K562 (cell line): ENCODE measurements around the gene PTH1R. TPM values are rescaled to one million over a fixed set of nuclear protein-coding genes. Genes with fewer than 3 reads are reported as not detected.

Experiments
- ATAC-seq: fragments of 200-7000 bp; cut with Tn5 transposase; 3 replicates; pipeline ENCODE4 v1.9.1; 2020; ENCODE audit warnings: moderate library complexity
- BruUV-seq: library from RNA; stranded (reverse); fragments of 400-500 nt; replicated peaks from 2 replicates; lab custom pipeline; 2021; lab: Mats Ljungman, UMichigan
- CTCF ChIA-PET: fragments of 300-600 bp; formaldehyde crosslinking; extraction: SDS; loops from one replicate; lab custom pipeline; 2021; ENCODE audit warnings: low intra/inter-chr PET ratio; lab: Yijun Ruan, JAX
- POLR2A ChIA-PET: fragments of 300-600, 350-650 bp; sonication (Branson Sonifier 250); formaldehyde crosslinking; extraction: SDS; loops from one replicate; lab custom pipeline; 2021; ENCODE audit warnings: antibody characterized with exemption, inconsistent platforms; lab: Yijun Ruan, JAX
- DNase-seq, 4 experiments: peaks; one replicate each; pipeline versions ENCODE4 v3.0.0 to v3.0.0-alpha.2; 2011 to 2018; ENCODE audit warnings: low spot score in 3 of 4, mixed read lengths in 3 of 4; ENCODE audit errors: extremely low read depth in 1 of 4
- FAIRE-seq: peaks from 2 replicates; lab custom pipeline; 2011; peaks lifted over from hg19 to GRCh38; lab: Jason Lieb, UNC
- H2AFZ ChIP-seq: 2 replicates; pipeline ENCODE4 v1.6.0; 2011; ENCODE audit warnings: low read depth, low read length, control low read depth, inconsistent platforms
- H3K27ac ChIP-seq: fragments of 200-600 bp; 3 replicates; pipeline ENCODE4 v1.8.0; 2011; ENCODE audit warnings: low read depth, mild to moderate bottlenecking, control low read depth, inconsistent platforms, low read length, moderate library complexity, mixed read lengths; ENCODE audit errors: extremely low read depth
- H3K27me3 ChIP-seq, 2 experiments: fragments of 300-600 bp in 1 of 2; 2 replicates in 1 of 2; 3 replicates in 1 of 2; pipeline versions ENCODE4 v1.6.0 to v1.8.0; 2011; ENCODE audit warnings: inconsistent platforms in 2 of 2, low read length in 2 of 2, mild to moderate bottlenecking in 1 of 2, mixed read lengths in 1 of 2, moderate library complexity in 1 of 2; ENCODE audit not compliant: control insufficient read depth in 2 of 2, insufficient read depth in 2 of 2
- H3K36me3 ChIP-seq: fragments of 300-600 bp; 3 replicates; pipeline ENCODE4 v1.8.0; 2011; ENCODE audit warnings: mild to moderate bottlenecking, low read length, inconsistent platforms; ENCODE audit not compliant: control insufficient read depth, insufficient read depth
- H3K4me1 ChIP-seq, 2 experiments: fragments of 200-600 bp in 1 of 2; replicated peaks in 1 of 2; 2 replicates in 1 of 2; 3 replicates in 1 of 2; pipeline versions ENCODE4 v1.5.1 to v1.8.0; 2011; ENCODE audit warnings: inconsistent platforms in 2 of 2, low read length in 2 of 2, mild to moderate bottlenecking in 1 of 2, mixed read lengths in 1 of 2, moderate library complexity in 1 of 2; ENCODE audit not compliant: control insufficient read depth in 2 of 2, insufficient read depth in 2 of 2
- H3K4me2 ChIP-seq: 2 replicates; pipeline ENCODE4 v1.6.1; 2011; ENCODE audit warnings: low read length, control low read depth, inconsistent platforms, mixed read lengths; ENCODE audit not compliant: insufficient read depth
- H3K4me3 ChIP-seq: fragments of 200-600 bp; sonication (generic), shearing (Covaris generic); 2 replicates; pipeline ENCODE4 v1.5.1; 2016; ENCODE audit warnings: control low read depth, inconsistent platforms
- H3K79me2 ChIP-seq: fragments of 200-600 bp; 3 replicates; pipeline ENCODE4 v1.8.0; 2011; ENCODE audit warnings: low read length, inconsistent platforms; ENCODE audit not compliant: control insufficient read depth, insufficient read depth
- H3K9ac ChIP-seq, 2 experiments: 2 replicates each; pipeline versions ENCODE4 v1.6.0 to v1.6.1; 2011; ENCODE audit warnings: low read depth in 2 of 2, low read length in 2 of 2, control low read depth in 1 of 2, inconsistent platforms in 1 of 2, mild to moderate bottlenecking in 1 of 2, mixed read lengths in 1 of 2; ENCODE audit not compliant: insufficient read depth in 1 of 2
- H3K9me1 ChIP-seq: one replicate; pipeline ENCODE4 v1.6.0; 2011; ENCODE audit warnings: inconsistent platforms, mild to moderate bottlenecking, low read length, moderate library complexity; ENCODE audit not compliant: control insufficient read depth, insufficient read depth
- H3K9me3 ChIP-seq: replicated peaks from 2 replicates; pipeline ENCODE4 v1.5.1; 2011; ENCODE audit warnings: low read depth, low read length, inconsistent platforms; ENCODE audit not compliant: control insufficient read depth, insufficient read depth
- H4K20me1 ChIP-seq: replicated peaks from 2 replicates; pipeline ENCODE4 v1.6.1; 2011; ENCODE audit warnings: low read length, inconsistent platforms, mixed read lengths; ENCODE audit not compliant: control insufficient read depth, insufficient read depth
- IFI16 ChIP-seq: fragments of 250-450 bp; sonication (Bioruptor Pico); IDR thresholded peaks from 2 replicates; pipeline ENCODE4 v2.1.2; 2022; ENCODE audit warnings: mild to moderate bottlenecking, inconsistent platforms
- LEF1 ChIP-seq: fragments of 450-650 bp; IDR thresholded peaks from 2 replicates; pipeline ENCODE4 v1.6.1; 2016; ENCODE audit warnings: mild to moderate bottlenecking
- NFE2L1 ChIP-seq: fragments of 450-650 bp; IDR thresholded peaks from 2 replicates; pipeline ENCODE4 v1.6.1; 2016; ENCODE audit warnings: missing genetic modification characterization, low read depth, mild to moderate bottlenecking, missing compliant biosample characterization, moderate library complexity, borderline replicate concordance
- POLR2A ChIP-seq: fragments of 450-650 bp; conservative IDR thresholded peaks from 2 replicates; pipeline ENCODE4 v1.6.1; 2016
- POLR2AphosphoS5 ChIP-seq: IDR thresholded peaks from 2 replicates; pipeline ENCODE4 v1.6.1; 2011; ENCODE audit warnings: mild to moderate bottlenecking, low read depth, low read length, moderate library complexity; ENCODE audit not compliant: control insufficient read depth, insufficient read depth
- RFX7 ChIP-seq: fragments of 250-450 bp; sonication (Bioruptor Pico); IDR thresholded peaks from 2 replicates; pipeline ENCODE4 v1.5.1; 2021; ENCODE audit warnings: mild to moderate bottlenecking
- RUNX1 ChIP-seq: sonication (generic); IDR thresholded peaks from 2 replicates; pipeline ENCODE4 v1.6.1; 2016; ENCODE audit warnings: antibody characterized with exemption, low read depth
- SAFB ChIP-seq: fragments of 200-400 bp; formaldehyde crosslinking; IDR thresholded peaks from 2 replicates; pipeline ENCODE4 v1.6.1; 2017; ENCODE audit warnings: low read depth, low read length, borderline replicate concordance
- SNIP1 ChIP-seq: fragments of 450-650 bp; IDR thresholded peaks from 2 replicates; pipeline ENCODE4 v1.7.1; 2017; ENCODE audit warnings: low read depth, mild to moderate bottlenecking
- SP1 ChIP-seq: sonication (generic); formaldehyde crosslinking; IDR thresholded peaks from 2 replicates; pipeline ENCODE4 v1.8.1; 2022; ENCODE audit warnings: mild to moderate bottlenecking, missing genetic modification reagents
- SP2 ChIP-seq: IDR thresholded peaks from 2 replicates; pipeline ENCODE4 v1.6.1; 2011; ENCODE audit warnings: mild to moderate bottlenecking, low read depth, low read length, moderate library complexity; ENCODE audit not compliant: poor library complexity, severe bottlenecking; ENCODE audit errors: extremely low read depth
- ZNF140 ChIP-seq: fragments of 250-450 bp; sonication (Bioruptor Pico); IDR thresholded peaks from 2 replicates; pipeline ENCODE4 v1.8.0; 2021; ENCODE audit warnings: moderate library complexity, mild to moderate bottlenecking, inconsistent platforms
- ZNF589 ChIP-seq: fragments of 200-800 bp; sonication (Bioruptor generic); IDR thresholded peaks from 2 replicates; pipeline ENCODE4 v1.6.1; 2016; ENCODE audit warnings: low read depth, missing genetic modification characterization, missing compliant biosample characterization
- WGBS: fragments of 100-300 bp; shearing (Covaris generic); methylation state at CpG from one replicate; pipeline ENCODE4 v1.1.6; 2016; ENCODE audit warnings: low coverage, mixed read lengths; ENCODE audit not compliant: insufficient coverage; ENCODE audit errors: missing lambda C conversion rate; 5-methylcytosine and 5-hydroxymethylcytosine counted together
- in situ Hi-C: fragments of 300-500 bp; cut with MboI; formaldehyde crosslinking; loops from 4 replicates; pipeline ENCODE4 v1.15.0; 2018; ENCODE audit warnings: inconsistent platforms, mixed read lengths
- intact Hi-C: fragments of 100-400 bp; cut with micrococcal nuclease; formaldehyde crosslinking; loops from 2 replicates; pipeline ENCODE4 v1.14.2; 2022
- polyA plus RNA-seq, 8 experiments: library from polyadenylated mRNA; depleted of rRNA in 4 of 8; stranded (reverse) in 5 of 8; unstranded in 3 of 8; fragments of >200 nt; fragmentation: Nextera tagmentation in 2 of 8; fragmentation: Illumina TruSeq in 1 of 8; extraction: Ambion mirVana in 2 of 8; extraction: Trizol in 1 of 8; gene quantifications; 2 replicates each; pipeline versions ENCODE4 v1.2.1 to v1.2.3, GENCODE V29; 2011 to 2014; ENCODE audit warnings: inconsistent platforms in 1 of 8, missing spikeins in 1 of 8
- total RNA-seq, 7 experiments: library from RNA; depleted of rRNA in 6 of 7; stranded (reverse); fragments of >200 nt in 6 of 7; fragmentation: Illumina TruSeq in 2 of 7; extraction: Trizol in 2 of 7; gene quantifications; 2 replicates each; pipeline versions ENCODE4 v1.2.1 to v1.2.3, GENCODE V29; 2011 to 2021; ENCODE audit warnings: low replicate concordance in 1 of 7
- TF ChIP-seq, protein P1 (sequence below): sonication (generic); formaldehyde crosslinking; IDR thresholded peaks from 2 replicates; pipeline ENCODE4 v1.8.1; 2023; ENCODE audit warnings: mild to moderate bottlenecking, missing genetic modification reagents
- TF ChIP-seq, protein P2 (sequence below): IDR thresholded peaks from 2 replicates; pipeline ENCODE4 v1.6.1; 2014; ENCODE audit warnings: antibody characterized with exemption
- TF ChIP-seq, protein P3 (sequence below), 2 experiments: fragments of 450-650 bp; conservative IDR thresholded peaks; 2 replicates each; pipeline ENCODE4 v1.6.1; 2017; ENCODE audit warnings: mild to moderate bottlenecking in 2 of 2, moderate library complexity in 2 of 2

The PTH1R gene
- total and polyA plus RNA-seq, 9 of the 15 experiments (the other 6 are each of a cell fraction or from before 2014, with no cell fraction given): not detected

DNA sequence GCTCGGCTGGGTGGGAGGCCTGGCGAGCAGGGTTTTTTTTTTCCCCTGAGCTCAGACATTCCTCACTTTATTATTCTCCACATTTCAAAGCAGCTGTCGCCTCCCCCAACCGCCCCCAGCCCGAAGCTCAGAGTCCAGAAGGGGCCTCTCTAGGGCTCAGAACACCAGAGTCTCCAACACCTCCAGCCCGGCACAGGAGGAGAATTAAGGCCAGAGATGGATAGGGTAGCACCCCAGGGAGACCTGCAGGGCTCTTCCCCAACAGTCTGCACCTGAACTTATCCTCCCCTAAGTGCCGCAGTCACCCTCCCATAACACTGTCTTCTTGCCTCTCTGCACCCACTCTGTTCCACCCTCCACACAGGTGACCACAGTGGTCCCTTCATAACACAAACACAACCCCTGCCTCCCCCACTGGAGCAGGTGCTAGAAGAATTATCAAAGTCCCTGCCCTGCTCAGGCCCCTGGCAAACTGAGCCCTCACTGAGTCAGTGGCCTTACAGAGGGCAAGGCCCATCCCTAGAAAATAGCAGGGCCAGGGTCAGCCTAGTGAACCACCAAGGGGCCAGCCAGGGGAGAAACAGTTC, 28.4 kb upstream of the PTH1R start (continued):
- TF ChIP-seq, protein P1, sequence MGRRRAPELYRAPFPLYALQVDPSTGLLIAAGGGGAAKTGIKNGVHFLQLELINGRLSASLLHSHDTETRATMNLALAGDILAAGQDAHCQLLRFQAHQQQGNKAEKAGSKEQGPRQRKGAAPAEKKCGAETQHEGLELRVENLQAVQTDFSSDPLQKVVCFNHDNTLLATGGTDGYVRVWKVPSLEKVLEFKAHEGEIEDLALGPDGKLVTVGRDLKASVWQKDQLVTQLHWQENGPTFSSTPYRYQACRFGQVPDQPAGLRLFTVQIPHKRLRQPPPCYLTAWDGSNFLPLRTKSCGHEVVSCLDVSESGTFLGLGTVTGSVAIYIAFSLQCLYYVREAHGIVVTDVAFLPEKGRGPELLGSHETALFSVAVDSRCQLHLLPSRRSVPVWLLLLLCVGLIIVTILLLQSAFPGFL (CRISPR knock-in tag): no peak
- no peak for TF ChIP-seq SAFB
- no peak for TF ChIP-seq SP1 (CRISPR knock-in tag)

DNA sequence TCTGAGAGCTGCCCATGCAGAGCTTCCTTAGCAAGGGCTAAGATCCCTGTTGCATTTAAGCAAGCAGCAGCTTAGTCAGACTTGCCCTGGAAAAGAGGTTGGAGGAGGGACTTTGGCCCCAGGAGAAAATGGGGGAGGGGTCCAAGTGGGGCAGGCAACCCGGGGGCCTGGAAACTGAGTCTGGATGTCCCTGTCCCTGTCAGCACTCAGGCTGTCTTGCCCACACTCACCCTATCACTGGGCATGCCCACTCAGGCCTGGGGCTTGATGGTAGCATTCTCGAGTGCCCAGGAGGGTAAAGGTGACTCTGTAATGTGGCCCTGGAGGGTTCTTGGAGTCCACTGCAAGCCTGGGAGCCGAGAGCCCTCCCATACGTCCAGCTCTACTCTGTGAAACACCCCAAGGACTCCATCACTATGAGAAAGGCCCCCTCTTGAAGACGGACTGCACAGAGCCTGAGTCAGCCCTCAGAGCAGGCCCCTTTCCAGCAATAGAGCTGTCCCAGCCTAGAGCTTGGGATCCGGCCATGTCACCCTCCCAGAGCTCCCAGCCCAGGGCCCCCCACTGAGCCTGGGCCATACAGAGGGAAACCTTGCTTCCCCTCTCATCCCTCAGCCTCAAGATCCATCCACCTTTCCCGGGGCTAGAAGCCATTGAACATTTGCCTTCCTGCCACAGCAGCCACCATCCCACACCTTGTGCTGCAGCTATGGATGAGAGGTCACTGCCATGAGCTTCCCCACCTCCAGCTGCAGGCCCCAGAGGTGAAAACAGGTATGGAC, 27.6 kb upstream of the PTH1R start:
- in situ Hi-C loops (no loop called here), intact Hi-C loops (loop anchor here (5.0 kb wide), 1 partner anchor 47 kb away; no protein-coding TSS in a partner anchor)
- CTCF ChIA-PET: no interaction called here
- FAIRE-seq: no peak
- Histone ChIP-seq H3K36me3 (no peaks in the 10 kb centered on the region), H3K27ac (no peak overlapping the region), H3K4me2 (no peak overlapping the region), H3K9me3 (no peaks in the 10 kb centered on the region), H3K4me1 (peaks cover 11 to 17% of the 10 kb centered on the region in 2 experiments), H3K9me1 (no peaks in the 10 kb centered on the region), H3K79me2 (no peaks in the 10 kb centered on the region), H3K4me3 (no peak overlapping the region), H4K20me1 (peaks cover 3% of the 10 kb centered on the region; the same call in 1 of the 2 replicates), H2AFZ (no peak overlapping the region), H3K9ac (peak overlapping the region in 1 of 2 experiments; percentile 42; a peak in 1 of 4 replicates), H3K27me3 (peaks cover 10 to 74% of the 10 kb centered on the region in 2 experiments; a peak in 4 of 5 replicates)
- no TSS peak for BruUV-seq
- no peak for ATAC-seq
- WGBS: 4% methylated on average over 7 of the region's 7 CpGs
- DNase-seq: no peak
- POLR2A ChIA-PET: interaction anchor here (0.6 to 0.9 kb wide), 3 partner anchors 9 to 115 kb away, joined by 3 to 4 read pairs (median 3); no protein-coding TSS in a partner anchor
- TF ChIP-seq POLR2A: no peak
- no peak for TF ChIP-seq POLR2AphosphoS5
- TF ChIP-seq, protein P2, sequence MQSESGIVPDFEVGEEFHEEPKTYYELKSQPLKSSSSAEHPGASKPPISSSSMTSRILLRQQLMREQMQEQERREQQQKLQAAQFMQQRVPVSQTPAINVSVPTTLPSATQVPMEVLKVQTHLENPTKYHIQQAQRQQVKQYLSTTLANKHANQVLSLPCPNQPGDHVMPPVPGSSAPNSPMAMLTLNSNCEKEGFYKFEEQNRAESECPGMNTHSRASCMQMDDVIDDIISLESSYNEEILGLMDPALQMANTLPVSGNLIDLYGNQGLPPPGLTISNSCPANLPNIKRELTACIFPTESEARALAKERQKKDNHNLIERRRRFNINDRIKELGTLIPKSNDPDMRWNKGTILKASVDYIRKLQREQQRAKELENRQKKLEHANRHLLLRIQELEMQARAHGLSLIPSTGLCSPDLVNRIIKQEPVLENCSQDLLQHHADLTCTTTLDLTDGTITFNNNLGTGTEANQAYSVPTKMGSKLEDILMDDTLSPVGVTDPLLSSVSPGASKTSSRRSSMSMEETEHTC: no peak
- no peak for TF ChIP-seq NFE2L1 (tag)
- no peak for TF ChIP-seq RFX7
- TF ChIP-seq SAFB: no peak
- TF ChIP-seq ZNF589: no peak
- TF ChIP-seq, protein P3, sequence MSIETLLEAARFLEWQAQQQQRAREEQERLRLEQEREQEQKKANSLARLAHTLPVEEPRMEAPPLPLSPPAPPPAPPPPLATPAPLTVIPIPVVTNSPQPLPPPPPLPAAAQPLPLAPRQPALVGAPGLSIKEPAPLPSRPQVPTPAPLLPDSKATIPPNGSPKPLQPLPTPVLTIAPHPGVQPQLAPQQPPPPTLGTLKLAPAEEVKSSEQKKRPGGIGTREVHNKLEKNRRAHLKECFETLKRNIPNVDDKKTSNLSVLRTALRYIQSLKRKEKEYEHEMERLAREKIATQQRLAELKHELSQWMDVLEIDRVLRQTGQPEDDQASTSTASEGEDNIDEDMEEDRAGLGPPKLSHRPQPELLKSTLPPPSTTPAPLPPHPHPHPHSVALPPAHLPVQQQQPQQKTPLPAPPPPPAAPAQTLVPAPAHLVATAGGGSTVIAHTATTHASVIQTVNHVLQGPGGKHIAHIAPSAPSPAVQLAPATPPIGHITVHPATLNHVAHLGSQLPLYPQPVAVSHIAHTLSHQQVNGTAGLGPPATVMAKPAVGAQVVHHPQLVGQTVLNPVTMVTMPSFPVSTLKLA (conservative IDR thresholded peaks at IDR 0.05): no peak
- TF ChIP-seq RUNX1: no peak
- TF ChIP-seq SNIP1: no peak
- no peak for TF ChIP-seq SP2
- no peak for TF ChIP-seq LEF1
- no peak for TF ChIP-seq IFI16
- no peak for TF ChIP-seq ZNF140 (CRISPR knock-in tag)
